ENCODE results near the gene ABCC5.

ABCC5 gene

DNA sequence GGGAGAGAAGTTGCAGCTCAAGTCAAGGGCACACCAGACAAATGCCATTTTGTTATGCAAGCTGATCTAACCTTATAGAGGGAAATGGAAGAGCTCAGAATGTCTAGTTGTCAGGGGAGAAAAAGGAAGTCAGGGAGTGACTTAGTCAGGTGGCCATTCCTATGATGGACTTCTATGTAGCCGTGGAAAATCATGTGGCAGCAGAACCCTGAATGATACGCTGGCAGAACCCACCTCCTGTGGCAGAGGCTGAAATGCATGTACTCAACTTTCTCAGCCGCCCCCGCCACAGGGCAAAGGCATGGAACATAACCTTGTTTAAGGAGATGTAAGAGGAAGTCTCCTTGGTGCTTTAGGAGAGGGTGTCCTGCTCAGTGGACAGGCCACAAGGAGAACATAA is 95.3 kb downstream of the ABCC5 start:
- DNase-seq (ENCODE audit: low read depth), result no peak

DNA sequence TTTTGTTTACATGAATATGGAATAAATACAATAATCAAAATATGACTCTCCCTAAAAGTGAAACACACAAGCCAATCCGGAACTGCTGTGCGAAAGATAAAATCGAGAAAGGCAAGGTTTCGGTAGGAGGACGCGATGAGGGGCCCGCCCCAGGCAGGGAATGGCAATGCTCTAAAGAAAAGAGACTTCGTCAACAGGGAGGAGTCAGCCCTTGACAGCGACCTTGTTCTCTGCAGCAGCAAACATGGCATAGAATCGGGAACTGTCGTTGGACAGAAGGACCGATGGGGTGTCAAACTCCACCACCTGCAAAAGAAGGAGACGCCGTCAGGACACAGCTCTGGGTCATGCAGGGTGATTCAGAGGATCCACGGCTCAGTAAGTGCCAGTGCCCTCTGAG is 96.6 kb downstream of the ABCC5 start:
- DNase-seq (ENCODE audit: low read depth), result no peak

GRCh38 chr3:183920416-183920815 is 97.3 kb downstream of the ABCC5 start:
- no peak for DNase-seq (ENCODE audit: low read depth)

GRCh38 chr3:183918178-183918577 is 99.5 kb downstream of the ABCC5 start:
- no peak for DNase-seq (ENCODE audit: low read depth)

- no peak for DNase-seq (ENCODE audit: low read depth)
Measured at GRCh38 chr3:183917776-183918175, 99.9 kb downstream of the ABCC5 start.

- DNase-seq (ENCODE audit: low read depth), result no peak
Measured at GRCh38 chr3:183914856-183915255, 102.8 kb downstream of the ABCC5 start.

GRCh38 chr3:183913580-183913920 is 104.1 kb downstream of the ABCC5 start:
- no peak for DNase-seq (ENCODE audit: low read depth)

DNA sequence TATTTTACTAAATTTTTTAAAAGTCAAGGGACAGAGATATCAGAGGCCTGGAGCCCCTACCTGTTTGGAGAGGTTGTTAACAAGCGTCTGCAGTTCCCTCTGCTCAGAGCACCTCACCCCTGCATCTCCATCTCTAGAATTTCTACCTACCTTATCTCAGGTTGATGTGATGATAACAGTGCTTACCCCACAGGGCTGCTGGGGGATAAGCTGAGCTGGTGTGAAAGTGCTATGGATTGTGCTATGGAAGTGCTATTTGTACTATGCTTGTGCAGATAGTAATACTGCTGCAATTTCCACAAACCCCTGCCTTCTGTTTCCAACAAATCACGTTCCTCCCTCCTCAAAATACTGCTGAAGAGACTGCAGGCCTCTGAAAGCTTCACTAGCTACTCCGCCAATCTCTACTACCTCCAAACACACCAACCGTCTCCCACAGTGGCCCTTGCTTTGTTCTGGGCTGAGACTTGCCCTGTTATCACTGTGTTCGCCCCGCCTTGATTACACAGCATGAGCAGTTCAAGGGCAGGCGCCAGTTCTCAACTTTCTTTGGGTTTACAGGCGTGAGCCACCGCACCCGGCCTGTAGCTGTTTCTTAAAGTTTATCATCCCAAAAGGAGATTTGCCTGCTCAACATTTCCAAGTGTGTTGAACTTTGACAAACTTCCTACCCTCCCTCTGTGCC is 104.6 kb downstream of the ABCC5 start:
- DNase-seq (ENCODE audit: low read depth), result no peak

- DNase-seq (ENCODE audit: low read depth), result no peak
Measured at GRCh38 chr3:183911763-183912506, 105.7 kb downstream of the ABCC5 start.

- DNase-seq (ENCODE audit: low read depth), result no peak
Measured at GRCh38 chr3:183911087-183911486, 106.6 kb downstream of the ABCC5 start.

DNA sequence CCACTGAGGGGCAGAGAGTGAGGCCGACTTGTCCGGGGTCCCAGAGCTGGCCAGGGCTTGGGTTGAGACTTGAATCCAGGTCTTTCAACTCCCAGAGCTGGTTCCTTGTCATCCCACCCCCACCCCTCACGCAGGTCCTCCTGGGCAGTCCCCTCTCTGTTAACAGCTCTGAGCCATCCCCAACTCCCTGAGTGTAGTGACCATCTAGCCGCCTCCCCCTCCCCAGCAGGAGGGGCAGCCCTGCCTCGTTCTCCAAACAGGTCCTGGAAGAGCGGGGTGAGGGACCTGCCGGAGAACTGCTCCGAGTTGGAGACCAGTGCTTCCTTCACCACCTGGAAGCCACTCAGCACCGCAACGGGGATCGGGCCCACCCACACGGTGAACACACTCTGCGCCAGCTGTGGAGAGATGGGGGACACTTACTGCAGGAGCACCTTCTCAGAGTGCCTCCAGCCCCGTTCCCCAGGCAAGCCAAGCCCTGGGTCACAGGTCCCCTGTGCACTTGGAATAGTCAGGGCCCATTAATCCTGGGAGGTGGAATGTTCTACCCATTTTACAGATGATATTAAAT is 108.6 kb downstream of the ABCC5 start:
- DNase-seq (ENCODE audit: low read depth), result no peak

- DNase-seq (ENCODE audit: low read depth), result no peak
Measured at GRCh38 chr3:183907911-183908331, 109.8 kb downstream of the ABCC5 start.

DNA sequence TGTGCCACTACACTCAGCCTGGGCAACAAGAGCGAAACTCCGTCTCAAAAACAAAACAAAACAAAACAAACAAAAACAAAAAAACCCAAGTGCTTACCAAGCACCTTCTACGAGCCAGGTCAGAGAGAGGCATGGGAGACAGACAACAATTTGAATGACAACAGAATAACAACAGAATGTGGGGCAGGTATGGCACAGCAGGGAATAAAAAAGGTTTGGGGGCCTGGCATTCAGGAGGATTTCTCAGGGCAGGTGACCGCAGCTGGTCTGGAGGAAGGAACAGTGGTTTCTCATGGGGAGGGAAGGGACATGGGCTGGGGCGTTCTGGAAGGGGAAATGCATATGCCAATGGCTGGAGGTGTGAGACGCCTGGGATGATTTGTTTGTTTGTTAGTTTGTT is 110.5 kb downstream of the ABCC5 start:
- DNase-seq (ENCODE audit: low read depth), result no peak

- DNase-seq (ENCODE audit: low read depth), result no peak
Measured at GRCh38 chr3:183906234-183906921, 111.3 kb downstream of the ABCC5 start.

DNA sequence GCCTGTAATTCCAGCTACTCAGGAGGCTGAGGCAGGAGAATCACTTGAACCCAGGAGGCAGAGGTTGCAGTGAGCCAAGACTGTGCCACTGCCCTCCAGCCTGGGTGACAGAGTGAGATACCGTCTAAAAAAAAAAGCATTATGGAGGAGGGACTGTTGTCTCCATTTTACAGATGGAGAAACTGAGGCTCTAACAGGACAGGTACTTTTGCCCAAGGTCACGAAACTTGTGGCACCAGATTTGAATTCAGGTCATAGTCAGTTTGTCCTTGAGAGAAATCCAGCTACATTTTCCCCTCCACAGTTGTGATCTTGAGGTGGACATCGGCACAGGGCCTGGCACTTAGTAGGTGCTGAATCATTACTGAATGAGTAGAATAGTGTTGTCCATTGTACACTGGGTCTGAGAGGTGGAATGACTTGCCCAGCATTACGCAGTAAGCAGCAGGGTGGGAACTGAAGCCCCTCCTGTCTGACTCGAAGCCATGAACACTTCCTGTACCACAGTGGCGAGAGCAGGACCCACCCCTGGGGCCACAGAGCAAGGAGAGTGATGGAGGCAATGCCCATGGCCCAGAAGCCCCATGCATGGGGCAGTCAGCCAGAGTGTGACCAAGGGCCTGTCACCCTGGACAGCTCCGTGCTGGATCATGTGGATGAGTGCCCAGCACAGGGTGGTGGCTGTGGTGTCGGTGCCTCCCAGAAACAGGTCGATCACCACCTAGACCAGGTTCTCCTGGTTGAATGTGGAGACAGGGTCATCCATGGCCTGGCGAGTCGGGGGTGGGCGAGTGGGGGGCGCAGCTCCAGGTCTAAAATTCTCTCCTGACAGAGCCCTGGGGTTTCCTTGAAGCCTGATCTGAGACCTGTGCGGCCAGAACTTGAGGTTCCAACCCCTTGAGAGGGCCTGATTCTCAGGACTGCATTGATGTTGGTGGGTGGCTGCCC is 112.6 kb downstream of the ABCC5 start:
- no peak for DNase-seq (ENCODE audit: low read depth)

DNA sequence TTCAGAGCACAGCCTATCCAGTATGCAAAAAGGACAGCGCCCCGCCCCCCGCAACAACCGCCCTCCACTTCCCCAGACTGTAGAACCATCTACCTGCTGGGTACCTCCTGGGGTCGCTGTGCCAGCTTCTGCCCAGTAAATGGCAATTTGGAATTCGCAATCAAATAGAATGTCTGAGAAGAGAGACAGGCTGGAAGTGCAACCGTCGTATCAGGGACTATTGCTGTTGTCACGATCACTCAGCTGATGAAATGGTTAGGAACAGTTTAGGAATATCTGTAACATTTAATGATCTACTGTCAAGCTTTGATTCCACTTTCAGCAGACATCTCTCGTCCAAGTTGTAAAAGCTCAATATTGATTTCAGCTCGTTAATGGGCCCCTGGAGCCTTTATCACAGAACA is 119.7 kb downstream of the ABCC5 start:
- no peak for DNase-seq (ENCODE audit: low read depth)

GRCh38 chr3:183897606-183898005 is 120.1 kb downstream of the ABCC5 start:
- no peak for DNase-seq (ENCODE audit: low read depth)

- DNase-seq (ENCODE audit: low read depth), result no peak
Measured at GRCh38 chr3:183896610-183897009, 121.1 kb downstream of the ABCC5 start.

DNA sequence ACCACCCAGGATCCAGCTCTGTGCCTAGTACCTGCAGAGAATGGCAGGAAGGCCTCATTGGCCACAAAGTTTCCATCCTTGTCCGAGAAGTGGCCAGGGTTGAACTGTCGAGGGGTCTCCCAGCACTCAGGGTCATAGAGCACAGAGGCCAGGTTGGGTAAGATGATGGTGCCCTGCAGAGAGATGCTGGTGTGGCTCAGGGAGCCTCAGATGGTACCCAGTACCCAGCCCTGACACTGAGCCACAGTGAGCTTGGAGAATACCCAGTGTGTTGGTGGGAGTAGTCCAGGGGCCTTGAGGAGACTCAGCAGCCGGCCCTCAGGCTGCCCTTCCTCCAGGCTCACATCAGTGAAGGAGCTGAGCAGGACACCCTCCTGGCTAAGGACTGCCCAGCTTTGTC is 121.5 kb downstream of the ABCC5 start:
- DNase-seq (ENCODE audit: low read depth), result no peak

GRCh38 chr3:183895774-183896173 is 121.9 kb downstream of the ABCC5 start:
- no peak for DNase-seq (ENCODE audit: low read depth)

- no peak for DNase-seq (ENCODE audit: low read depth)
Measured at GRCh38 chr3:183895296-183895695, 122.4 kb downstream of the ABCC5 start.

All from stimulated activated CD8-positive, alpha-beta memory T cell treated with anti-CD3 and anti-CD28 coated beads, Interleukin-12 subunit alpha, Interleukin-12 subunit beta, amount 100 ng/mL, for 4 hours (primary cell).